DMS53 treated with DMSO at 0.1 percent for 48 hours (cell line): ENCODE results near the gene OR2A7.
"Not testable (repeated sequence)": the region's sequence is repeated elsewhere in the genome, so short reads cannot be mapped to it uniquely, and the experiment has no call there.

Experiments
- DNase-seq: peaks from one replicate; lab custom pipeline; 2025; ENCODE audit not compliant: unreplicated experiment; lab: John Stamatoyannopoulos, UW

The OR2A7 gene

GRCh38 chr7:144255471-144255897, 9.1 kb downstream of the OR2A7 start:
- no peak for DNase-seq

- DNase-seq = not testable (repeated sequence)
Observed at GRCh38 chr7:144252307-144252706, 12.3 kb downstream of the OR2A7 start.

GRCh38 chr7:144247674-144248330, 16.8 kb downstream of the OR2A7 start:
- DNase-seq = not testable (repeated sequence)

GRCh38 chr7:144246967-144247366, 17.6 kb downstream of the OR2A7 start:
- not testable (repeated sequence) for DNase-seq

GRCh38 chr7:144245372-144245771, 19.2 kb downstream of the OR2A7 start:
- DNase-seq = not testable (repeated sequence)

GRCh38 chr7:144239365-144239764, 25.2 kb downstream of the OR2A7 start, which contains the start of gene OR2A42:
OR2A42 (minus strand) TSS chr7:144239605; CDS start chr7:144232843, 6,762 bp downstream.
- not testable (repeated sequence) for DNase-seq

- not testable (repeated sequence) for DNase-seq
Observed at GRCh38 chr7:144238530-144239082, 26.0 kb downstream of the OR2A7 start.

GRCh38 chr7:144233039-144233438, 31.6 kb downstream of the OR2A7 start:
- DNase-seq = not testable (repeated sequence)

- not testable (repeated sequence) for DNase-seq
Observed at GRCh38 chr7:144231027-144231426, 33.6 kb downstream of the OR2A7 start.

- DNase-seq = not testable (repeated sequence)
Observed at GRCh38 chr7:144228810-144229209, 35.8 kb downstream of the OR2A7 start.

GRCh38 chr7:144226866-144227265, 37.7 kb downstream of the OR2A7 start:
- not testable (repeated sequence) for DNase-seq

- DNase-seq = not testable (repeated sequence)
Observed at GRCh38 chr7:144223675-144224074, 40.9 kb downstream of the OR2A7 start.

GRCh38 chr7:144220531-144220930, 44.1 kb downstream of the OR2A7 start:
- not testable (repeated sequence) for DNase-seq

- not testable (repeated sequence) for DNase-seq
Observed at GRCh38 chr7:144219149-144219548, 45.4 kb downstream of the OR2A7 start.

GRCh38 chr7:144218581-144218980, 46.0 kb downstream of the OR2A7 start:
- not testable (repeated sequence) for DNase-seq

- DNase-seq = not testable (repeated sequence)
Observed at GRCh38 chr7:144217200-144217599, 47.4 kb downstream of the OR2A7 start.
